Esophagus muscularis mucosa (tissue), 4 donors: ENCODE measurements around the gene PTGFRN.

ENCODE experiments used
- CTCF ChIP-seq, 3 experiments: fragments of 200-600 bp in 2 of 3; fragments of 450-650 bp in 1 of 3; sonication (generic) in 2 of 3; IDR thresholded peaks; one replicate each; pipeline ENCODE4 v1.5.1; 2017 to 2019; ENCODE audit warnings: antibody characterized with exemption in 3 of 3, mild to moderate bottlenecking in 2 of 3, moderate library complexity in 1 of 3
- EP300 ChIP-seq: sonication (generic); formaldehyde crosslinking; IDR thresholded peaks from one replicate; pipeline ENCODE4 v1.6.1; 2017; ENCODE audit warnings: antibody characterized with exemption
- POLR2A ChIP-seq: fragments of 450-650 bp; IDR thresholded peaks from one replicate; pipeline ENCODE4 v1.6.1; 2017; ENCODE audit warnings: antibody characterized with exemption, moderate library complexity, mild to moderate bottlenecking, low read depth
- POLR2AphosphoS5 ChIP-seq, 2 donors: sonication (generic); formaldehyde crosslinking; IDR thresholded peaks; one replicate each; pipeline ENCODE4 v1.6.1; 2017; ENCODE audit warnings: antibody characterized with exemption in 2 of 2

GRCh38 chr1:116919802-116920201 is 10.1 kb downstream of the PTGFRN start:
- TF ChIP-seq CTCF (IDR thresholded peaks at IDR 0.05), result no peak
- TF ChIP-seq POLR2A, result no peak
- no peak for TF ChIP-seq EP300
- no peak for TF ChIP-seq POLR2AphosphoS5 (IDR thresholded peaks at IDR 0.05)
